Myocyte (in vitro differentiated cells): ENCODE data around the gene MYO1A. TPM values are rescaled to one million over a fixed set of nuclear protein-coding genes. Genes with fewer than 3 reads are reported as not detected.
A peak's percentile ranks its signal among the peaks of the same experiment; 100 is the strongest.
"Not testable (repeated sequence)": the region's sequence is repeated elsewhere in the genome, so short reads cannot be mapped to it uniquely, and the experiment has no call there.

ENCODE experiments used
- DNase-seq: peaks from one replicate; pipeline ENCODE4 v3.0.0-alpha.2; 2012; ENCODE audit warnings: low read depth
- total RNA-seq: library from RNA; depleted of rRNA; stranded (reverse); fragments of >200 nt; gene quantifications from 2 replicates; pipeline ENCODE4 v1.2.3, GENCODE V29; 2014

The MYO1A gene
- total RNA-seq, 1 donor from 2014 or later: not detected

- peak; percentile 91 for DNase-seq
Observed at GRCh38 chr12:57087691-57088353, 37.9 kb upstream of the MYO1A start.

GRCh38 chr12:57087010-57087690 is 37.2 kb upstream of the MYO1A start:
- DNase-seq: peak; percentile 91

- peak; percentile 69 for DNase-seq
Observed at GRCh38 chr12:57086493-57087009, 36.6 kb upstream of the MYO1A start.

- DNase-seq: no peak
Observed at GRCh38 chr12:57085999-57086492, 36.1 kb upstream of the MYO1A start.

- DNase-seq: no peak
Observed at GRCh38 chr12:57080855-57081254, 30.9 kb upstream of the MYO1A start.

GRCh38 chr12:57079821-57080220 is 29.9 kb upstream of the MYO1A start:
- DNase-seq: no peak

- peak; percentile 100 for DNase-seq
Observed at GRCh38 chr12:57078519-57079404, 28.8 kb upstream of the MYO1A start, which contains the start of gene NEMP1. TSS of gene NEMP1 (minus strand) at chr12:57078791. CDS start at chr12:57078745, 46 bp downstream.

- DNase-seq: not testable (repeated sequence)
Observed at GRCh38 chr12:57073566-57074450, 23.9 kb upstream of the MYO1A start.

GRCh38 chr12:57072661-57073060 is 22.7 kb upstream of the MYO1A start:
- no peak for DNase-seq

- peak; percentile 83 for DNase-seq
Observed at GRCh38 chr12:57069523-57069922, 19.6 kb upstream of the MYO1A start.

- no peak for DNase-seq
Observed at GRCh38 chr12:57066245-57066644, 16.3 kb upstream of the MYO1A start.

- DNase-seq: no peak
Observed at GRCh38 chr12:57063991-57064685, 14.2 kb upstream of the MYO1A start.

- DNase-seq: no peak
Observed at GRCh38 chr12:57058454-57058853, 8.5 kb upstream of the MYO1A start.

GRCh38 chr12:57057067-57057751 is 7.3 kb upstream of the MYO1A start:
- DNase-seq: no peak

GRCh38 chr12:57055824-57056223 is 5.9 kb upstream of the MYO1A start:
- no peak for DNase-seq

GRCh38 chr12:57053901-57054300 is 4.0 kb upstream of the MYO1A start:
- DNase-seq: not testable (repeated sequence)

- DNase-seq: not testable (repeated sequence)
Observed at GRCh38 chr12:57053146-57053545, 3.2 kb upstream of the MYO1A start.

GRCh38 chr12:57051011-57051410 is 1.1 kb upstream of the MYO1A start:
- no peak for DNase-seq

GRCh38 chr12:57049119-57049446 is 846 bp downstream of the MYO1A start:
- DNase-seq: no peak
